IMR-90 (cell line): ENCODE data around the gene NIPA2. TPM values are rescaled to one million over a fixed set of nuclear protein-coding genes. Genes with fewer than 3 reads are reported as not detected.
A peak's percentile ranks its signal among the peaks of the same experiment; 100 is the strongest.

ENCODE experiments used
- ATAC-seq: fragments of 200-7000 bp; cut with Tn5 transposase; 2 replicates; pipeline ENCODE4 v1.9.1; 2020; ENCODE audit warnings: low read depth, mild to moderate bottlenecking, moderate library complexity
- BruUV-seq: library from RNA; stranded (reverse); fragments of 400-500 nt; replicated peaks from 2 replicates; lab custom pipeline; 2021; lab: Mats Ljungman, UMichigan
- CTCF ChIA-PET: fragments of 300-600 bp; formaldehyde crosslinking; extraction: SDS; loops from one replicate; lab custom pipeline; 2021; ENCODE audit warnings: antibody characterized with exemption; lab: Yijun Ruan, JAX
- POLR2A ChIA-PET: fragments of 300-600 bp; sonication (Branson Sonifier 250); formaldehyde crosslinking; loops from one replicate; lab custom pipeline; 2022; ENCODE audit warnings: antibody characterized with exemption; ENCODE audit not compliant: unreplicated experiment; lab: Charles Lee
- DNase-seq: peaks from one replicate; pipeline ENCODE4 v3.0.0; 2013
- H2AFZ ChIP-seq: replicated peaks from 2 replicates; pipeline ENCODE3; 2013; ENCODE audit warnings: low read length, mild to moderate bottlenecking; ENCODE audit not compliant: poor library complexity
- H2AK5ac ChIP-seq: 2 replicates; pipeline ENCODE4 v1.6.1; 2013; ENCODE audit warnings: low read depth, low read length, inconsistent platforms
- H2AK9ac ChIP-seq: replicated peaks from 2 replicates; pipeline ENCODE3; 2013; ENCODE audit warnings: mild to moderate bottlenecking, low read depth, low read length, moderate library complexity; ENCODE audit not compliant: poor library complexity
- H2BK120ac ChIP-seq: 2 replicates; pipeline ENCODE4 v1.6.1; 2013; ENCODE audit warnings: low read depth, low read length, inconsistent platforms
- H2BK15ac ChIP-seq: 3 replicates; pipeline ENCODE4 v1.6.1; 2013; ENCODE audit warnings: low read depth, low read length, inconsistent platforms
- H2BK20ac ChIP-seq: 2 replicates; pipeline ENCODE4 v1.6.1; 2013; ENCODE audit warnings: low read depth, mild to moderate bottlenecking, inconsistent platforms, low read length, moderate library complexity
- H2BK5ac ChIP-seq: 2 replicates; pipeline ENCODE4 v1.6.1; 2013; ENCODE audit warnings: mild to moderate bottlenecking, low read depth, low read length, inconsistent platforms; ENCODE audit not compliant: poor library complexity, severe bottlenecking
- H3K14ac ChIP-seq: replicated peaks from 2 replicates; pipeline ENCODE4 v1.6.1; 2013; ENCODE audit warnings: low read depth, low read length, inconsistent platforms
- H3K18ac ChIP-seq: 2 replicates; pipeline ENCODE4 v1.6.1; 2013; ENCODE audit warnings: low read depth, low read length, control low read depth
- H3K23ac ChIP-seq: 2 replicates; pipeline ENCODE4 v1.6.1; 2013; ENCODE audit warnings: low read depth, low read length, inconsistent platforms
- H3K27ac ChIP-seq: 2 replicates; pipeline ENCODE4 v1.5.1; 2013; ENCODE audit warnings: mild to moderate bottlenecking, control low read depth, low read length; ENCODE audit not compliant: insufficient read depth
- H3K27me3 ChIP-seq: 2 replicates; pipeline ENCODE4 v1.6.1; 2013; ENCODE audit warnings: low read length; ENCODE audit not compliant: control insufficient read depth, insufficient read depth
- H3K36me3 ChIP-seq: 2 replicates; pipeline ENCODE4 v1.6.1; 2013; ENCODE audit warnings: low read length, mixed read lengths; ENCODE audit not compliant: control insufficient read depth, insufficient read depth
- H3K4ac ChIP-seq: 2 replicates; pipeline ENCODE4 v1.6.1; 2013; ENCODE audit warnings: low read depth, low read length, inconsistent platforms
- H3K4me1 ChIP-seq: 2 replicates; pipeline ENCODE4 v1.6.1; 2013; ENCODE audit warnings: low read length, mixed read lengths; ENCODE audit not compliant: control insufficient read depth, insufficient read depth
- H3K4me2 ChIP-seq: 2 replicates; pipeline ENCODE4 v1.6.1; 2013; ENCODE audit warnings: low read depth, mild to moderate bottlenecking, control low read depth, low read length, moderate library complexity
- H3K4me3 ChIP-seq: 2 replicates; pipeline ENCODE4 v1.5.1; 2013; ENCODE audit warnings: low read depth, mild to moderate bottlenecking, control low read depth, low read length, moderate library complexity; ENCODE audit not compliant: insufficient read depth
- H3K56ac ChIP-seq: 2 replicates; pipeline ENCODE4 v1.6.1; 2013; ENCODE audit warnings: low read length, inconsistent platforms; ENCODE audit not compliant: insufficient read depth; ENCODE audit errors: extremely low read depth
- H3K79me1 ChIP-seq, 2 experiments: 2 replicates each; pipeline ENCODE4 v1.6.1; 2013; ENCODE audit warnings: low read length in 2 of 2, inconsistent platforms in 1 of 2, low read depth in 1 of 2
- H3K9ac ChIP-seq: 2 replicates; pipeline ENCODE4 v1.6.1; 2013; ENCODE audit warnings: low read depth, low read length, control low read depth
- H3K9me1 ChIP-seq: 2 replicates; pipeline ENCODE4 v1.6.1; 2013; ENCODE audit warnings: low read length, inconsistent platforms; ENCODE audit not compliant: insufficient read depth
- H3K9me3 ChIP-seq: 2 replicates; pipeline ENCODE4 v1.6.1; 2013; ENCODE audit warnings: low read length; ENCODE audit not compliant: control insufficient read depth, insufficient read depth
- H4K20me1 ChIP-seq: 2 replicates; pipeline ENCODE4 v1.6.1; 2013; ENCODE audit warnings: low read length, inconsistent platforms; ENCODE audit not compliant: insufficient read depth
- H4K5ac ChIP-seq: 2 replicates; pipeline ENCODE4 v1.6.1; 2013; ENCODE audit warnings: mild to moderate bottlenecking, low read depth, low read length, control low read depth
- H4K8ac ChIP-seq, 2 experiments: 2 replicates each; pipeline ENCODE4 v1.6.1; 2013; ENCODE audit warnings: low read depth in 2 of 2, low read length in 2 of 2, control low read depth in 1 of 2, inconsistent platforms in 1 of 2
- H4K91ac ChIP-seq: 2 replicates; pipeline ENCODE4 v1.6.1; 2013; ENCODE audit warnings: low read depth, low read length, inconsistent platforms; ENCODE audit not compliant: insufficient read depth
- BHLHE40 ChIP-seq: fragments of 150-350 bp; IDR thresholded peaks from 2 replicates; pipeline ENCODE4 v1.6.1; 2016; ENCODE audit warnings: mild to moderate bottlenecking, low read depth, low read length
- CEBPB ChIP-seq: IDR thresholded peaks from 2 replicates; pipeline ENCODE4 v1.6.1; 2012; ENCODE audit warnings: low read depth, low read length, improper control_type of control experiment
- MAFK ChIP-seq: IDR thresholded peaks from 2 replicates; pipeline ENCODE4 v1.6.1; 2012; ENCODE audit warnings: low read depth, low read length, improper control_type of control experiment
- MXI1 ChIP-seq: IDR thresholded peaks from 2 replicates; pipeline ENCODE4 v1.6.1; 2012; ENCODE audit warnings: low read depth, mild to moderate bottlenecking, low read length, moderate library complexity, borderline replicate concordance
- POLR2A ChIP-seq: IDR thresholded peaks from 2 replicates; pipeline ENCODE4 v1.6.1; 2012; ENCODE audit warnings: mild to moderate bottlenecking, low read depth, low read length
- RAD21 ChIP-seq: IDR thresholded peaks from 2 replicates; pipeline ENCODE4 v1.6.1; 2012; ENCODE audit warnings: low read length, improper control_type of control experiment
- RCOR1 ChIP-seq: IDR thresholded peaks from 2 replicates; pipeline ENCODE4 v1.6.1; 2012; ENCODE audit warnings: mild to moderate bottlenecking, low read length, improper control_type of control experiment; ENCODE audit not compliant: insufficient replicate concordance
- WGBS, 2 experiments: methylation state at CpG; one replicate each; pipeline versions ENCODE4 v1.1.5 to v1.1.7; 2013; ENCODE audit warnings: missing lambda C conversion rate in 2 of 2; ENCODE audit not compliant: insufficient read length in 1 of 2; ENCODE audit errors: extremely low coverage in 2 of 2; 5-methylcytosine and 5-hydroxymethylcytosine counted together
- dilution Hi-C: fragments of 300-500 bp; cut with HindIII; formaldehyde crosslinking; loops from one replicate; pipeline ENCODE4 v1.14.3; 2018; ENCODE audit warnings: low sequenced_read_pairs; ENCODE audit not compliant: unreplicated experiment
- in situ Hi-C: fragments of 300-500 bp; cut with MboI; formaldehyde crosslinking; loops from 3 replicates; pipeline ENCODE4 v1.14.3; 2019; ENCODE audit warnings: low sequenced_read_pairs, inconsistent platforms, mixed read lengths
- intact Hi-C: fragments of 100-400 bp; cut with micrococcal nuclease; formaldehyde crosslinking; loops from 2 replicates; pipeline ENCODE4 v1.10.0; 2022
- polyA plus RNA-seq, 3 experiments: library from polyadenylated mRNA; depleted of rRNA; stranded (reverse); fragments of >200 nt; gene quantifications; 2 replicates each; pipeline ENCODE4 v1.2.3, GENCODE V29; 2012; ENCODE audit warnings: low replicate concordance in 1 of 3
- total RNA-seq: library from RNA; depleted of rRNA; stranded (reverse); fragments of >200 nt; gene quantifications from 2 replicates; pipeline ENCODE4 v1.2.3, GENCODE V29; 2012

Gene NIPA2
- total and polyA plus RNA-seq, 2 of the 4 experiments (the other 2 are of a cell fraction), result 33.0 to 38.0 TPM

GRCh38 chr15:22891426-22892210 is 53.2 kb downstream of the NIPA2 start:
- in situ Hi-C loops, result no loop called here
- H4K20me1 ChIP-seq, result peaks cover 16% of the 10 kb centered on the region
- no peak overlapping the region for H2BK15ac ChIP-seq
- no peak overlapping the region for H3K23ac ChIP-seq
- no peak overlapping the region for H3K4me2 ChIP-seq
- no peak for DNase-seq
- H3K18ac ChIP-seq, result no peak overlapping the region
- ATAC-seq, result no peak
- POLR2A ChIA-PET, result no interaction called here
- peaks cover 15 to 26% of the 10 kb centered on the region in 2 experiments; a peak in 3 of 4 replicates for H3K79me1 ChIP-seq
- H2BK5ac ChIP-seq, result no peak overlapping the region
- CTCF ChIA-PET, result no interaction called here
- dilution Hi-C loops, result no loop called here
- H3K27me3 ChIP-seq, result no peaks in the 10 kb centered on the region
- TF ChIP-seq POLR2A (no peak), MXI1 (no peak), BHLHE40 (no peak), RCOR1 (no peak), CEBPB (no peak), MAFK (no peak), RAD21 (no peak)
- no peak overlapping the region for H3K4me3 ChIP-seq
- no peak overlapping the region for H2AK5ac ChIP-seq
- H3K36me3 ChIP-seq, result peaks cover 35% of the 10 kb centered on the region
- H3K4ac ChIP-seq, result no peak overlapping the region
- H4K5ac ChIP-seq, result no peak overlapping the region
- no peak overlapping the region for H3K27ac ChIP-seq
- H2AK9ac ChIP-seq, result peak overlapping the region; percentile 40
- no peak overlapping the region for H3K56ac ChIP-seq
- 96% methylated on average over 12 of the region's 33 CpGs; no CpG with 5 or more reads in 1 of the 2 experiments for whole genome bisulfite sequencing, 2 experiments
- no peak overlapping the region for H2AFZ ChIP-seq
- peaks cover 11% of the 10 kb centered on the region for H3K9me1 ChIP-seq
- H3K4me1 ChIP-seq, result peaks cover 7% of the 10 kb centered on the region
- no peaks in the 10 kb centered on the region for H3K9me3 ChIP-seq
- no peak overlapping the region for H4K91ac ChIP-seq
- intact Hi-C loops, result no loop called here
- no peak overlapping the region for H3K14ac ChIP-seq
- no peak overlapping the region for H2BK20ac ChIP-seq
- no TSS peak for BruUV-seq
- H2BK120ac ChIP-seq, result no peak overlapping the region
- H3K9ac ChIP-seq, result no peak overlapping the region
- no peak overlapping the region for H4K8ac ChIP-seq
